ENCODE results near the gene MTHFD2.
"Not testable (repeated sequence)": the region's sequence is repeated elsewhere in the genome, so short reads cannot be mapped to it uniquely, and the experiment has no call there.

MTHFD2 gene

GRCh38 chr2:74198023-74198460, 373 bp upstream of the MTHFD2 start:
- no peak for DNase-seq

GRCh38 chr2:74199275-74199701, 873 bp downstream of the MTHFD2 start:
- DNase-seq: no peak

- no peak for DNase-seq
Observed at GRCh38 chr2:74199871-74200305, 1.5 kb downstream of the MTHFD2 start.

- no peak for DNase-seq
Observed at GRCh38 chr2:74201196-74201595, 2.8 kb downstream of the MTHFD2 start.

GRCh38 chr2:74201596-74201995, 3.2 kb downstream of the MTHFD2 start:
- DNase-seq: no peak

GRCh38 chr2:74204436-74204835, 6.0 kb downstream of the MTHFD2 start:
- no peak for DNase-seq

- DNase-seq: no peak
Observed at GRCh38 chr2:74205113-74205512, 6.7 kb downstream of the MTHFD2 start.

GRCh38 chr2:74205596-74205995, 7.2 kb downstream of the MTHFD2 start:
- DNase-seq: no peak

- no peak for DNase-seq
Observed at GRCh38 chr2:74206180-74206688, 7.8 kb downstream of the MTHFD2 start.

GRCh38 chr2:74212702-74213410, 14.4 kb downstream of the MTHFD2 start:
- DNase-seq: no peak

- not testable (repeated sequence) for DNase-seq
Observed at GRCh38 chr2:74215771-74216170, 17.4 kb downstream of the MTHFD2 start.

GRCh38 chr2:74216642-74217041, 18.2 kb downstream of the MTHFD2 start:
- DNase-seq: no peak

- no peak for DNase-seq
Observed at GRCh38 chr2:74219846-74220486, 21.6 kb downstream of the MTHFD2 start.

- no peak for DNase-seq
Observed at GRCh38 chr2:74221091-74221490, 22.7 kb downstream of the MTHFD2 start.

GRCh38 chr2:74221604-74222299, 23.3 kb downstream of the MTHFD2 start:
- DNase-seq: no peak

- no peak for DNase-seq
Observed at GRCh38 chr2:74222300-74222650, 23.9 kb downstream of the MTHFD2 start.

- DNase-seq: no peak
Observed at GRCh38 chr2:74223941-74224770, 25.7 kb downstream of the MTHFD2 start.

GRCh38 chr2:74225698-74226459, 27.5 kb downstream of the MTHFD2 start:
- no peak for DNase-seq

GRCh38 chr2:74226648-74227213, 28.3 kb downstream of the MTHFD2 start:
- peak; percentile 13 for DNase-seq

GRCh38 chr2:74227646-74228045, 29.2 kb downstream of the MTHFD2 start:
- DNase-seq: no peak

- DNase-seq: no peak
Observed at GRCh38 chr2:74228772-74229171, 30.4 kb downstream of the MTHFD2 start.

- not testable (repeated sequence) for DNase-seq
Observed at GRCh38 chr2:74229865-74230264, 31.4 kb downstream of the MTHFD2 start.
